ENCODE measurements around the gene DDX3X. TPM values are rescaled to one million over a fixed set of nuclear protein-coding genes. Genes with fewer than 3 reads are reported as not detected.
"Not testable (repeated sequence)": the region's sequence is repeated elsewhere in the genome, so short reads cannot be mapped to it uniquely, and the experiment has no call there.

DDX3X gene
- 99.0 TPM for polyA plus RNA-seq (2013, experiment 1 of 2; ENCODE audit: insufficient read length)
- polyA plus RNA-seq (2013, experiment 2 of 2; ENCODE audit: insufficient read length) = 124 TPM

- DNase-seq = peak; percentile 84
These were observed at the start of gene DDX3X for GRCh38 chrX:41333744-41334362. Gene DDX3X (plus strand): TSS chrX:41334162. CDS start chrX:41334253, 91 bp downstream.

GRCh38 chrX:41285928-41286327 is 48.0 kb upstream of the DDX3X start:
- DNase-seq = not testable (repeated sequence)

GRCh38 chrX:41288641-41289040 is 45.3 kb upstream of the DDX3X start:
- no peak for DNase-seq

GRCh38 chrX:41289095-41289494 is 44.9 kb upstream of the DDX3X start:
- no peak for DNase-seq

GRCh38 chrX:41291309-41291708 is 42.7 kb upstream of the DDX3X start:
- no peak for DNase-seq

- no peak for DNase-seq
These were observed 40.7 kb upstream of the DDX3X start for GRCh38 chrX:41293269-41293668.

- peak; percentile 41 for DNase-seq
These were observed 33.1 kb upstream of the DDX3X start for GRCh38 chrX:41300758-41301437.

- DNase-seq = no peak
These were observed 32.5 kb upstream of the DDX3X start for GRCh38 chrX:41301438-41301824.

GRCh38 chrX:41302370-41302769 is 31.6 kb upstream of the DDX3X start:
- no peak for DNase-seq

- no peak for DNase-seq
These were observed 30.9 kb upstream of the DDX3X start for GRCh38 chrX:41303013-41303412.

GRCh38 chrX:41304178-41304577 is 29.8 kb upstream of the DDX3X start:
- no peak for DNase-seq

- DNase-seq = peak; percentile 32
These were observed 24.9 kb upstream of the DDX3X start for GRCh38 chrX:41308884-41309647.

GRCh38 chrX:41312786-41313185 is 21.2 kb upstream of the DDX3X start:
- no peak for DNase-seq

- peak; percentile 71 for DNase-seq
These were observed 20.5 kb upstream of the DDX3X start for GRCh38 chrX:41313419-41313818.

GRCh38 chrX:41314204-41314603 is 19.8 kb upstream of the DDX3X start:
- no peak for DNase-seq

- DNase-seq = peak; percentile 51
These were observed 19.1 kb upstream of the DDX3X start for GRCh38 chrX:41314881-41315280.

GRCh38 chrX:41316266-41316665 is 17.7 kb upstream of the DDX3X start:
- DNase-seq = not testable (repeated sequence)

- no peak for DNase-seq
These were observed 16.3 kb upstream of the DDX3X start for GRCh38 chrX:41317477-41318208.

- DNase-seq = no peak
These were observed 13.6 kb upstream of the DDX3X start for GRCh38 chrX:41320393-41320792.

GRCh38 chrX:41322821-41323603 is 10.9 kb upstream of the DDX3X start:
- no peak for DNase-seq

- no peak for DNase-seq
These were observed 7.5 kb upstream of the DDX3X start for GRCh38 chrX:41326431-41326830.

GRCh38 chrX:41327341-41327740 is 6.6 kb upstream of the DDX3X start:
- DNase-seq = no peak

Data from fibroblast of skin of back (primary cell).